ENCODE measurements around the gene KCNIP3. TPM values are rescaled to one million over a fixed set of nuclear protein-coding genes. Genes with fewer than 3 reads are reported as not detected.

Gene KCNIP3
- total and polyA plus RNA-seq, 9 of the 15 experiments (the other 6 are each of a cell fraction or from before 2014, with no cell fraction given): 0.04 TPM; not detected in 8

- no peak overlapping the region for H3K4me3 ChIP-seq
- no peak overlapping the region for H2AFZ ChIP-seq (ENCODE audit: low read depth, low read length)
- FAIRE-seq (no peak), ATAC-seq (no peak), DNase-seq (ENCODE audit: extremely low read depth in 1 of 4, low spot score in 3 of 4) (no peak)
- POLR2A ChIA-PET: no interaction called here
- no peak overlapping the region for H3K9ac ChIP-seq (ENCODE audit: insufficient read depth in 1 of 2, low read depth in 2 of 2, low read length in 2 of 2)
- CTCF ChIA-PET (ENCODE audit: low intra/inter-chr PET ratio): no interaction called here
- no peak for TF ChIP-seq ZC3H8 (IDR thresholded peaks at IDR 0.05)
- no peak for TF ChIP-seq ZNF696 (CRISPR knock-in tag; conservative IDR thresholded peaks at IDR 0.05)
- no peak for TF ChIP-seq ZNF668 (CRISPR knock-in tag; IDR thresholded peaks at IDR 0.05)
- no peak for TF ChIP-seq NFE2 (IDR thresholded peaks at IDR 0.05; ENCODE audit: low read depth)
- no peak for TF ChIP-seq ZNF324 (CRISPR knock-in tag; IDR thresholded peaks at IDR 0.05)
- TF ChIP-seq ZNF436 (CRISPR knock-in tag; IDR thresholded peaks at IDR 0.05): no peak
- no peak for TF ChIP-seq ZC3H11A (IDR thresholded peaks at IDR 0.05; ENCODE audit: low read depth, low read length)
- TF ChIP-seq ZBTB11 (CRISPR knock-in tag; IDR thresholded peaks at IDR 0.05): no peak
- TF ChIP-seq FOXP1 (CRISPR knock-in tag; IDR thresholded peaks at IDR 0.05): no peak
- no peak for TF ChIP-seq COPS2 (conservative IDR thresholded peaks at IDR 0.05)
- no peaks in the 10 kb centered on the region for H3K36me3 ChIP-seq (ENCODE audit: control insufficient read depth, insufficient read depth, low read length)
- H3K4me1 ChIP-seq (replicated peaks in 1 of 2; ENCODE audit: control insufficient read depth in 2 of 2, insufficient read depth in 2 of 2, low read length in 2 of 2): peaks cover 0 to 18% of the 10 kb centered on the region in 2 experiments; a peak in 3 of 5 replicates
- intact Hi-C loops (cut with micrococcal nuclease): no loop called here
- H3K27ac ChIP-seq (ENCODE audit: extremely low read depth, low read depth, low read length): no peak overlapping the region
- WGBS (ENCODE audit: insufficient coverage, low coverage, missing lambda C conversion rate): 0% methylated on average over 4 of the region's 4 CpGs
- H3K9me1 ChIP-seq (ENCODE audit: control insufficient read depth, insufficient read depth, low read length): no peaks in the 10 kb centered on the region
- no peaks in the 10 kb centered on the region; the same call in 1 of the 2 replicates for H4K20me1 ChIP-seq (replicated peaks; ENCODE audit: control insufficient read depth, insufficient read depth, low read length)
- H3K79me2 ChIP-seq (ENCODE audit: control insufficient read depth, insufficient read depth, low read length): no peaks in the 10 kb centered on the region
- no peak overlapping the region for H3K4me2 ChIP-seq (ENCODE audit: insufficient read depth, low read length)
- BruUV-seq (replicated peaks): no TSS peak
- peaks cover 5 to 46% of the 10 kb centered on the region in 2 experiments; a peak in 4 of 5 replicates for H3K27me3 ChIP-seq (ENCODE audit: control insufficient read depth in 2 of 2, insufficient read depth in 2 of 2, low read length in 2 of 2)
- in situ Hi-C loops (cut with MboI): no loop called here
- H3K9me3 ChIP-seq (replicated peaks; ENCODE audit: control insufficient read depth, insufficient read depth, low read depth, low read length): no peaks in the 10 kb centered on the region
These were observed 22.0 kb upstream of the KCNIP3 start for GRCh38 chr2:95275151-95275515.

All from K562 (cell line).